ENCODE results near the gene ALAS1. TPM values are rescaled to one million over a fixed set of nuclear protein-coding genes. Genes with fewer than 3 reads are reported as not detected.

The ALAS1 gene
- total and polyA plus RNA-seq, 9 of the 15 experiments (the other 6 are each of a cell fraction or from before 2014, with no cell fraction given), result 21.4 to 49.5 (median 34.4) TPM

DNA sequence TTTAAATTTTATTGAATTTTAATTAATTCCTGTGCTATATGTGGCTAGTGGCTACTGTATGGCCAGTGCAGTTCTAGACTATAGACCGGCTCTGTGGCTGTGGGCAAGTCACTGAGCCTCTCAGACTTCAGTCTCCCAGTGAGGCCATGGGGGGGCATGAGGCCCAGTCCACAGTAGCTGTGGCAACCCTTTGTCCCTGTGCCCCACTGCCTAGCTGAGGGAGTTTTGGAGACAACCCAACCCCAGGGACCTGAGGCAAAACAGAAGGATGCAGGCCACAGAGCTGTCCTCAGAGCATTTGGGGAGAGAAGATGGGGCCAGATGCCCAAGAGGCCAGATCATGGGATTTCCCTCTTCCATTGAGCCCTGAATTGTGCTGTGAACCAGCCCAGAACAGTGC, 24.9 kb upstream of the ALAS1 start (continued):
- TF ChIP-seq, protein P1, sequence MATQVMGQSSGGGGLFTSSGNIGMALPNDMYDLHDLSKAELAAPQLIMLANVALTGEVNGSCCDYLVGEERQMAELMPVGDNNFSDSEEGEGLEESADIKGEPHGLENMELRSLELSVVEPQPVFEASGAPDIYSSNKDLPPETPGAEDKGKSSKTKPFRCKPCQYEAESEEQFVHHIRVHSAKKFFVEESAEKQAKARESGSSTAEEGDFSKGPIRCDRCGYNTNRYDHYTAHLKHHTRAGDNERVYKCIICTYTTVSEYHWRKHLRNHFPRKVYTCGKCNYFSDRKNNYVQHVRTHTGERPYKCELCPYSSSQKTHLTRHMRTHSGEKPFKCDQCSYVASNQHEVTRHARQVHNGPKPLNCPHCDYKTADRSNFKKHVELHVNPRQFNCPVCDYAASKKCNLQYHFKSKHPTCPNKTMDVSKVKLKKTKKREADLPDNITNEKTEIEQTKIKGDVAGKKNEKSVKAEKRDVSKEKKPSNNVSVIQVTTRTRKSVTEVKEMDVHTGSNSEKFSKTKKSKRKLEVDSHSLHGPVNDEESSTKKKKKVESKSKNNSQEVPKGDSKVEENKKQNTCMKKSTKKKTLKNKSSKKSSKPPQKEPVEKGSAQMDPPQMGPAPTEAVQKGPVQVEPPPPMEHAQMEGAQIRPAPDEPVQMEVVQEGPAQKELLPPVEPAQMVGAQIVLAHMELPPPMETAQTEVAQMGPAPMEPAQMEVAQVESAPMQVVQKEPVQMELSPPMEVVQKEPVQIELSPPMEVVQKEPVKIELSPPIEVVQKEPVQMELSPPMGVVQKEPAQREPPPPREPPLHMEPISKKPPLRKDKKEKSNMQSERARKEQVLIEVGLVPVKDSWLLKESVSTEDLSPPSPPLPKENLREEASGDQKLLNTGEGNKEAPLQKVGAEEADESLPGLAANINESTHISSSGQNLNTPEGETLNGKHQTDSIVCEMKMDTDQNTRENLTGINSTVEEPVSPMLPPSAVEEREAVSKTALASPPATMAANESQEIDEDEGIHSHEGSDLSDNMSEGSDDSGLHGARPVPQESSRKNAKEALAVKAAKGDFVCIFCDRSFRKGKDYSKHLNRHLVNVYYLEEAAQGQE (IDR thresholded peaks at IDR 0.05; ENCODE audit: borderline replicate concordance), result no peak
- TF ChIP-seq, protein P1 (CRISPR knock-in tag; IDR thresholded peaks at IDR 0.05; ENCODE audit: low read depth), result no peak
- no peak for TF ChIP-seq TAF15 (IDR thresholded peaks at IDR 0.05; ENCODE audit: low read depth, low read length)
- TF ChIP-seq, protein P2, sequence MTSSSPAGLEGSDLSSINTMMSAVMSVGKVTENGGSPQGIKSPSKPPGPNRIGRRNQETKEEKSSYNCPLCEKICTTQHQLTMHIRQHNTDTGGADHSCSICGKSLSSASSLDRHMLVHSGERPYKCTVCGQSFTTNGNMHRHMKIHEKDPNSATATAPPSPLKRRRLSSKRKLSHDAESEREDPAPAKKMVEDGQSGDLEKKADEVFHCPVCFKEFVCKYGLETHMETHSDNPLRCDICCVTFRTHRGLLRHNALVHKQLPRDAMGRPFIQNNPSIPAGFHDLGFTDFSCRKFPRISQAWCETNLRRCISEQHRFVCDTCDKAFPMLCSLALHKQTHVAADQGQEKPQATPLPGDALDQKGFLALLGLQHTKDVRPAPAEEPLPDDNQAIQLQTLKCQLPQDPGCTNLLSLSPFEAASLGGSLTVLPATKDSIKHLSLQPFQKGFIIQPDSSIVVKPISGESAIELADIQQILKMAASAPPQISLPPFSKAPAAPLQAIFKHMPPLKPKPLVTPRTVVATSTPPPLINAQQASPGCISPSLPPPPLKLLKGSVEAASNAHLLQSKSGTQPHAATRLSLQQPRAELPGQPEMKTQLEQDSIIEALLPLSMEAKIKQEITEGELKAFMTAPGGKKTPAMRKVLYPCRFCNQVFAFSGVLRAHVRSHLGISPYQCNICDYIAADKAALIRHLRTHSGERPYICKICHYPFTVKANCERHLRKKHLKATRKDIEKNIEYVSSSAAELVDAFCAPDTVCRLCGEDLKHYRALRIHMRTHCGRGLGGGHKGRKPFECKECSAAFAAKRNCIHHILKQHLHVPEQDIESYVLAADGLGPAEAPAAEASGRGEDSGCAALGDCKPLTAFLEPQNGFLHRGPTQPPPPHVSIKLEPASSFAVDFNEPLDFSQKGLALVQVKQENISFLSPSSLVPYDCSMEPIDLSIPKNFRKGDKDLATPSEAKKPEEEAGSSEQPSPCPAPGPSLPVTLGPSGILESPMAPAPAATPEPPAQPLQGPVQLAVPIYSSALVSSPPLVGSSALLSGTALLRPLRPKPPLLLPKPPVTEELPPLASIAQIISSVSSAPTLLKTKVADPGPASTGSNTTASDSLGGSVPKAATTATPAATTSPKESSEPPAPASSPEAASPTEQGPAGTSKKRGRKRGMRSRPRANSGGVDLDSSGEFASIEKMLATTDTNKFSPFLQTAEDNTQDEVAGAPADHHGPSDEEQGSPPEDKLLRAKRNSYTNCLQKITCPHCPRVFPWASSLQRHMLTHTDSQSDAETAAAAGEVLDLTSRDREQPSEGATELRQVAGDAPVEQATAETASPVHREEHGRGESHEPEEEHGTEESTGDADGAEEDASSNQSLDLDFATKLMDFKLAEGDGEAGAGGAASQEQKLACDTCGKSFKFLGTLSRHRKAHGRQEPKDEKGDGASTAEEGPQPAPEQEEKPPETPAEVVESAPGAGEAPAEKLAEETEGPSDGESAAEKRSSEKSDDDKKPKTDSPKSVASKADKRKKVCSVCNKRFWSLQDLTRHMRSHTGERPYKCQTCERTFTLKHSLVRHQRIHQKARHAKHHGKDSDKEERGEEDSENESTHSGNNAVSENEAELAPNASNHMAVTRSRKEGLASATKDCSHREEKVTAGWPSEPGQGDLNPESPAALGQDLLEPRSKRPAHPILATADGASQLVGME (CRISPR knock-in tag; IDR thresholded peaks at IDR 0.05), result no peak
- no peak for TF ChIP-seq TCF3 (CRISPR knock-in tag; IDR thresholded peaks at IDR 0.05)
- no peak for TF ChIP-seq GTF2F1 (IDR thresholded peaks at IDR 0.05; ENCODE audit: low read depth, low read length)

Measured in K562 (cell line).